Fibroblast of mammary gland (primary cell): ENCODE measurements around the gene NDUFS6.

ENCODE experiments used
- DNase-seq: peaks from one replicate; pipeline ENCODE4 v3.0.0-alpha.2; 2010; ENCODE audit warnings: low read depth
- H3K4me3 ChIP-seq: 2 replicates; pipeline ENCODE4 v1.5.1; 2011; ENCODE audit warnings: low read depth, mild to moderate bottlenecking, low read length, moderate library complexity; ENCODE audit not compliant: control insufficient read depth
- CTCF ChIP-seq: conservative IDR thresholded peaks from 2 replicates; pipeline ENCODE4 v1.5.1; 2011; ENCODE audit warnings: low read depth, low read length, inconsistent platforms; ENCODE audit not compliant: control insufficient read depth, insufficient read depth

The NDUFS6 gene

GRCh38 chr5:1770443-1770802 lies 30.8 kb upstream of the NDUFS6 start:
- no peak overlapping the region for H3K4me3 ChIP-seq
- DNase-seq = no peak
- no peak for TF ChIP-seq CTCF

- no peak overlapping the region for H3K4me3 ChIP-seq
- no peak for TF ChIP-seq CTCF
- DNase-seq = no peak
Measured at GRCh38 chr5:1771149-1772065, 29.8 kb upstream of the NDUFS6 start.

- peak; percentile 60 for DNase-seq
- no peak overlapping the region for H3K4me3 ChIP-seq
Measured at GRCh38 chr5:1772634-1773033, 28.6 kb upstream of the NDUFS6 start.

DNA sequence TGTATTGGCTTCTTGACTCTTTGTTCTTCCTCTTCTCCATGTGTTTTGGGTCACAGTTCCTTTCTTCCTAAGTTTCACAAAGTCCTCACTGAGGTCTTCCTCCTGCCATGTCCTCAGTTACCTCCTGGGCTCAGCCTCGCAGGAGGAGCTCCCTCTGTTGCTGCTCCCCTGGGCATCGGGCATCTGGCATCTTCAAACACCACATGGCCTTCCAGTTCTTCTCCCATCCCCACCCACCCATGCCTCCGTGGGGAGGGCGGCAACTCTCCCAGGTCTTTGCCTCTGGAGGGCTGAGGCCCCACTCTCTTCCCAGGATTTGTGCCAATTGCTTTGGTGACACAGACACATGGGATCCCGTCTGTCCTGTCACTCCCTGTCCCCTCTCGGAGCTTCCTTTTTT lies 24.4 kb upstream of the NDUFS6 start:
- TF ChIP-seq CTCF = no peak

More at GRCh38 chr5:1772634-1773033, 28.6 kb upstream of the NDUFS6 start:
- TF ChIP-seq CTCF = peak; percentile 55

GRCh38 chr5:1777281-1778137 lies 23.7 kb upstream of the NDUFS6 start:
- TF ChIP-seq CTCF = no peak
- no peak for DNase-seq
- no peak overlapping the region for H3K4me3 ChIP-seq

More for the DNA sequence above, 24.4 kb upstream of the NDUFS6 start:
- DNase-seq = no peak
- H3K4me3 ChIP-seq = no peak overlapping the region

- DNase-seq = no peak
- TF ChIP-seq CTCF = no peak
- H3K4me3 ChIP-seq = no peak overlapping the region
Measured at GRCh38 chr5:1778138-1779020, 22.8 kb upstream of the NDUFS6 start.
